Measurements from ENCODE around the gene RERE.

GRCh38 chr1:8754993-8755392 lies 62.4 kb downstream of the RERE start:
- no peak for TF ChIP-seq POLR2A (IDR thresholded peaks at IDR 0.05)
- TF ChIP-seq POLR2AphosphoS5 (IDR thresholded peaks at IDR 0.05), result no peak
- no peak for TF ChIP-seq CTCF (IDR thresholded peaks at IDR 0.05)
